Chondrocyte (in vitro differentiated cells): Measurements from ENCODE around the gene ISL1. TPM values are rescaled to one million over a fixed set of nuclear protein-coding genes. Genes with fewer than 3 reads are reported as not detected.

Experiments used
- DNase-seq: peaks from one replicate; pipeline ENCODE4 v3.0.0; 2021; ENCODE audit warnings: mixed read lengths, low spot score
- H3K27ac Mint-ChIP-seq: one replicate; pipeline ENCODE4 v1.8.0; 2021; ENCODE audit warnings: mild to moderate bottlenecking, moderate library complexity, mixed read lengths; ENCODE audit not compliant: unreplicated experiment
- H3K27me3 Mint-ChIP-seq: 2 replicates; pipeline ENCODE4 v1.8.0; 2021; ENCODE audit warnings: low read depth, mixed read lengths
- H3K36me3 Mint-ChIP-seq: 2 replicates; pipeline ENCODE4 v1.8.0; 2021; ENCODE audit warnings: low read depth, mixed read lengths
- H3K4me1 Mint-ChIP-seq: 2 replicates; pipeline ENCODE4 v1.8.0; 2021; ENCODE audit warnings: low read depth, mild to moderate bottlenecking, mixed read lengths
- H3K4me3 Mint-ChIP-seq: one replicate; pipeline ENCODE4 v1.8.0; 2021; ENCODE audit warnings: mild to moderate bottlenecking, moderate library complexity, mixed read lengths; ENCODE audit not compliant: unreplicated experiment
- H3K9me3 Mint-ChIP-seq: 2 replicates; pipeline ENCODE4 v1.8.0; 2021; ENCODE audit warnings: low read depth, mixed read lengths
- CTCF ChIP-seq: fragments of 200-600 bp; sonication (generic); IDR thresholded peaks from 2 replicates; pipeline ENCODE4 v1.5.0; 2021; ENCODE audit warnings: antibody characterized with exemption, mild to moderate bottlenecking, moderate library complexity
- total RNA-seq: library from RNA; stranded (reverse); gene quantifications from 3 replicates; pipeline ENCODE4 v1.2.1, GENCODE V29; 2021

ISL1 gene
- total RNA-seq, 1 donor from 2014 or later: not detected

GRCh38 chr5:51416149-51416548, 32.9 kb downstream of the ISL1 start:
- Mint-ChIP-seq H3K36me3 (no peaks in the 10 kb centered on the region), H3K4me1 (no peaks in the 10 kb centered on the region), H3K9me3 (no peaks in the 10 kb centered on the region), H3K4me3 (no peak overlapping the region), H3K27ac (no peak overlapping the region), H3K27me3 (peaks cover 13% of the 10 kb centered on the region)
- peak; percentile 29 for TF ChIP-seq CTCF
- no peak for DNase-seq

GRCh38 chr5:51433052-51433710, 49.9 kb downstream of the ISL1 start:
- Mint-ChIP-seq H3K4me3 (no peak overlapping the region), H3K27me3 (peaks cover 1% of the 10 kb centered on the region), H3K4me1 (no peaks in the 10 kb centered on the region), H3K36me3 (no peaks in the 10 kb centered on the region), H3K9me3 (peaks cover under 1% of the 10 kb centered on the region), H3K27ac (no peak overlapping the region)
- TF ChIP-seq CTCF: no peak
- no peak for DNase-seq

DNA sequence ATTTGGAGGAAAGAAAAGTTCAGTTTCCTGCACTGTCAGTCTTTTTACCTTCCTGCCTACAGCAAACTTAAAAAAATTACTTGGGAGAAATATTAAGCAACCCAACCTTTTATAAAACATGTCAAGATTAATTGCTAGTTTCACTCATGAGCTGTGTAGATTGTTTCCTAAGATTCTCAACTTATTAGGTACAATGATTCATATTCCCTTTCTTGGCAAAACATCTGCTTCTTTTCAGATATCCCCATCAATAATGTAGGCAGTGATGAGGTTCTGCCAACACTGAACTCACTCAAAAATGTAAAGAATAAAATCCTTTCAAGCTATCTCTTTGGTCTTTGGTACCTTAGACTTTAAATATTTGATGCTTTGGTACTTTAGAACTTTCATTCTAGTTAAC, 56.0 kb downstream of the ISL1 start:
- Mint-ChIP-seq H3K27ac (no peak overlapping the region), H3K27me3 (peaks cover 6% of the 10 kb centered on the region), H3K36me3 (no peaks in the 10 kb centered on the region), H3K9me3 (no peaks in the 10 kb centered on the region), H3K4me1 (no peaks in the 10 kb centered on the region), H3K4me3 (no peak overlapping the region)
- no peak for DNase-seq
- no peak for TF ChIP-seq CTCF
